ENCODE data around the gene STK11.
A peak's percentile ranks its signal among the peaks of the same experiment; 100 is the strongest.

STK11 gene

DNA sequence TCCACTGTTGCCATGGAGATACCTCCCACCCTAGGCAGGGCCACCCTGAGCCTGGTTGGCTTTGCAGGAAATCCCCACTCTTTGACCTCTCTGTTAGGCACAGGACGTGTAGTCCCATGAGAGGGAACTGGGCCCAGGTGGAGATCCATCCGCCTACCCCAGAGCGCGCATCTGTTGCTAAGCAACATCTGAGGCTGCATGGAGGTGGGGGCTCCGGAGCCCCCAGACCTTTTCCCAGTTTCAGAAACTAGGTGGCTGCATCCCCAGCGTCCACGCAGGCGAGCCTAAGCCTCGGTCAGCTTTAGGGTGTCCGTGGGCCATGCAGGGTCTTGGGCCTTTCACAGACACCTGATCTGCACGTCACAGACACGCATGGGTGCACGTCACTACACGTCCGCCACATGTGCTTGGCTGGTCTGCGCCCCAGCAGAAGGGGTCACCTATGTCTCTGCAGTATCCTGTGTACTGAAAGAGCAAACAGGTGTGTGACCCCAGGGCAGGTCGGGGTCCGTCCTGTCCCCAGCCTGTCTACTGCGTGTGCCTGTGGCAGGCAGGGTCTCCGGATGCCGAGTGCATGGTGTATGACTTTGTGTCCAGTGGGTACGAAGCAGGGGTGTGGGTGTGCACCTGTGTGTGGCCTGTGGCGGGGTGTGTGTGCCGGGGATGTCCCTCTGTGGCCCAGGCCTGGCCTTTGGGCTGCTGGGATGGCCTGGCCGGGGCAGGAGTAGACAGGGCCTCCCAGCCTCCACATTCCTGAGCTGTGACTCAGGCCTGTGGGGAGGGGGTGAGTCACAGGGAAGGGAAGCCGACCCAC, 59.4 kb downstream of the STK11 start:
- DNase-seq: no peak

DNA sequence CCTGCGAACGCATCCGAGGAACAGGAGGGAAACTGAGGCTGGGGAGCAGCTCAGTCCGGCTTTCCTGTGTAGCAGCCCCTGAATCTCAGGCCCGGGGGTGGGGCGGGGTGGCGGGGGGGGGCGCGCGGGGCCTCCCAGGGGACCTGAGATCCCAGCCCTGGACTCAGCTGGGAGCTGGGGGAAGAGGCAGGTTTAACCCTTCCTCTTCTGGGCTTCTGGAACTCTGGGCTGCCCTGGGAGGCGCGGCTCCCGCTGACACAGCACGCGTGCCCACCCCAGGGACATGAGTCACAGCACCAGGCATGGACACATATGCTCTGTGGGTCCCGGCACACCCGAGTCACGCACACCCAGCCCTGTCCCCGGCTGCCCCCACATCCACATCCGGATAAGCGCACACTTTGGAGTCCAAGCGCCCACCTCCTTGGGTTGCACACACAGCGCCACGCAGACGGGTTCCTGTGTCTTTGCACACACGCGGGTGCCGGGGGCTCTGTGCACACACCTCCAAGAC, 60.1 kb downstream of the STK11 start:
- peak; percentile 47 for DNase-seq

DNA sequence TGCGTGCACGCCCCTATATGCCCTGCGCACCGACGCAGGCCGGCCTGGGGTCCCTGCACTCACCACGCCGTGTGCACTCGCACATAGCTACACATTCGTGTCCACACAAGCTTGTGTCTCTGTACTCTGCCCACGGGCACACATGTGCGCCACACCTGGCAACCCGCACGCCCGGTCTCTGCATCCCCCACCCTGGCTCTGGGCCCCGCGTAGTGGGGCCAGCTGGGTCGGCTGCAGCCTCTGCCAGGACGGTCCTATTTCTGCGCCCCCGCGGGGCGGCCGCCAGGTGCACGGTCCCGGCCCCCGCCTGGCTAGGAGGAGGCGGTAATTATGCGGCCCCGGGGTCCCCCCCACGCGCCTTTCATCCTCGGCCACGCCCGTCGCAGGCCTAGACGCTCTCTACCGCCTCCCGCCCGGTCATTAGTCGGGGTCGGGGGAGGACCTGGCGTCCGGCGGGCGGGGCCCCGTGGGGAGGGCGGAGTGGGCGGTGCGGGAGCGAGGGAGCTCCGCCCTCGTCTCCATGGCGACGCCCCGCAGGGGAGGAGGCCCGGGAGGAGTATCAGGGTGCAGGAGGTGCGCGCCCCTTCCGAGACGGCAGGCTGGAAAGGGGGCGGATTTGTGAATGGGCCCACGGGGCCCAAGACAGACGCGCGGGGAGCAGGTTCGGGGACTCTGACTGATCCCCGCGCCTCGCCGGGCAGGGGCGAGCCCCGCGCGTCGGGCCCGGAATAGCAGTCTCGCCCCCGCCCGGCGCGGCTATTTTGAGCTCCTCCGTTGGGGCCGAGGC, 60.7 kb downstream of the STK11 start:
- peak; percentile 75 for DNase-seq

DNA sequence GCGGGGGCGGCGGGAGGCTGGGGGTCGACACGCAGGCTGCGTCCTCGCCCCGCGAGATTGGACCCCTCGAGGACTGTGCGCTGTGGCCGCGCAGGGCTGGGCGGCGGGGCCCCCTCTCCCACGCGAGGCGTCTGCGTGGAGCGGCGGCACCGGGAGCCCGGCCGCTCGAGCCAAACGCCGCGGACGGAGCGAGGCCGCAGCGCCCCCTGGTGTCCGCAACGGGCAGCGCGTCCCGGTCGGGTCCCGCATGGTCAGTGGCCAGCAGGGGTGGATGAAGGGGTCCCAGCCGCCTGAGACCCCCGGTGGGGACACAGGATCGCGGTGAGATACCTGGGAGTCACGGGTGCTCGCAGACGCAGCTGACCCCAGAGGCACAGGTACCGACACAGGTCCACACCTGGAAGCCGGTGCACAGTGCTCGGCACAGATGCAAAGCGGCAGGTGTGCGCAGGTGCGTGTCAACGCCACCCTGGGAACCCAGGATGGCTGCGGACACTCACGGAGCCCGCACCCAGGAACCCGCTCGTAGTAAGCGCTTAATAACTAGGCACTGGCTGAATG, 61.4 kb downstream of the STK11 start:
- DNase-seq: peak; percentile 64

DNA sequence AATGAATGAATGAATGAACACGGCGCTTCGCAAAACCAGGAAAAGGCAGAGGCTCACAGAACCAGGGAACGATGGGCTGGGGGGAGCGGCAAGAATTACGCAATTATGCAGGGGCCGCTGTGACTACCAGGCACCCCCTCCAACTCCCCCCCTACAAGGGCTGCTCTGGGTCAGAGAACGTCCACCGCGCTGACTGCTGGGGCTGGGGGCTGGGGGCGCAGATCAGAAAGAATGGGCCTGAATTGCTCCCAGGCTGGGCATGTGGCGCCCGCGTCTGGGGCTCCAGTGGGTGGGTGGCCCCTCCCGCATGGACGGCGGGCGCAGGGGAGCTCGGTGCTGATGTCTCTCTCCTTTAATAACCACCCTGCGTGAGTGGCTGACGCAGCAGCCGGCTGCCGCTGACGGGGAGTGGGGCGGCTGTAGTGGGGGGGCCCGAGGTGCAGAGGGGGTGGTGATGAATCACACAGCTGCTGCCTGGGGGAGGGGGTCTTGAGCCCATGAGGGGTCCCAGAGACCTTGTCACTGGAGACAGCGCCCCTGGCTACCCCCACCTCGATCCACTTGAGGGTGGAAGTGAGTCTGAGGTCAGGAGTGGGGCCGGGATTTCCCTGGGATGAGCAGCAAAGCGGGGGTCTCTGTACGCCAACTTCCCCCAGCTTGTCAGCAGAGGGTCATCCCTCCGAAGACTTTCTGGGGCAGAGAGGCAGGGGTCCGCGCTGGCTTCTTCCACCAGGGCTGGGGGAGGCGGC, 62.1 kb downstream of the STK11 start:
- DNase-seq: no peak

DNA sequence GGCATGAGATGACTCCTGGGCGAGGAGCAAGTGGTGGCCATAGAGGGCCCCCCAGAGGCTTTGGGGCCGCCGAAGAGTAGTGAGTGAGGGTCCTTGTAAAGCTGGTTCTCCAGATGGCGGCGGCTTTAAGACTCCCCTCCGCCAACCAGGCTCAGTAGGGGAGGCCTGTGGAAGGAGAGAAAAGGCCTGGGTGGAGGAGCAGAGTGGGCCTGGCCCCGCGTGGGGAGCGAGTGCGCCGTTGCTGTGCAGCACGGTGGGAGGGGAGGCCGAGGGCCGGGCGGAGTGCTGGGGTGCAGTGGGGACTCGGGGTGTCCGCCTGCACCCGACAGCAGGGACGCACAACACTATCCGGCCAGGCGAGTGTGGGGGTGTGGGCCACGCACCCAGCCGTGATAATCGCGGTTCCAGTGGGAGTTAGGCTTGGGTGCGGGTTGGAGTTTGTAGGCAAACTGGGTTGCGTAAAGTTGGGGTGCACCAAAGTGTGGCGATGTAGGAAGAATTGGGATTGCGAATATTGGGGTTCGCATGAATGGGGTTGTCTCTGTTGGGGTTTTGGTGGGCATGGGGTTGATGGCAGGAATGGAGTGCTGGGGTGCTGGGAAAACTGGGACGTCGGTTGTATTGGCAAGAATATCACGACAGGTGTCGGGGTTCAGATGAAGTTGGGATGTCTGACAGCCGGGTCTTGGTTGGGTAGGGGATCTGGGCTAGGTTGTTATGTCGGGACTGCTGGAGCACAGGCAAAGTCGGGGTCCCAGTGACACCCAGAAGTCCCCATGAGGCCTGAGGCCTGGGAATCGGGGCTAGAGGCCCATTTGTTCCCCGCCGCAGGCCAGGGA, 62.9 kb downstream of the STK11 start:
- DNase-seq: no peak

DNA sequence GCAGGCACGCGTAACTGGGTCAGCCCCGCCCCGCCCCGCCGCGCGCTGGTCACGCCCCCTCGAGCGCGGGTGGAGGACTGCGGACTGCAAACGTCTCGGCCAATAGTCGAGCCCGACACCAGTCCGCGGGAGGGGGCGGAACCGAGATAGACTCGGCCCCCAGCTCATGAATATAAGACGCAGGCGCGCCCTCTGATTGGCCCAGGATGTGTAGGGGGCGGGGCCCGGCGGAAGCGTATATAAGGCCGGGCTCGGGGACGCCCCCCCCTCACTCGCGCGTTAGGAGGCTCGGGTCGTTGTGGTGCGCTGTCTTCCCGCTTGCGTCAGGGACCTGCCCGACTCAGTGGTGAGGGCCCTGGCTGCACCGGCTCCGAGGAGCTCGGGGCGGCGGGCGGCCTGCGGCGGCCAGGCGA, 63.5 kb downstream of the STK11 start, which contains the start of gene CIRBP:
Gene CIRBP (plus strand): TSS at position 268 of the 413 bp plus-strand sequence. CDS start 1,602 bp downstream, outside the sequence.
- peak; percentile 99 for DNase-seq

DNA sequence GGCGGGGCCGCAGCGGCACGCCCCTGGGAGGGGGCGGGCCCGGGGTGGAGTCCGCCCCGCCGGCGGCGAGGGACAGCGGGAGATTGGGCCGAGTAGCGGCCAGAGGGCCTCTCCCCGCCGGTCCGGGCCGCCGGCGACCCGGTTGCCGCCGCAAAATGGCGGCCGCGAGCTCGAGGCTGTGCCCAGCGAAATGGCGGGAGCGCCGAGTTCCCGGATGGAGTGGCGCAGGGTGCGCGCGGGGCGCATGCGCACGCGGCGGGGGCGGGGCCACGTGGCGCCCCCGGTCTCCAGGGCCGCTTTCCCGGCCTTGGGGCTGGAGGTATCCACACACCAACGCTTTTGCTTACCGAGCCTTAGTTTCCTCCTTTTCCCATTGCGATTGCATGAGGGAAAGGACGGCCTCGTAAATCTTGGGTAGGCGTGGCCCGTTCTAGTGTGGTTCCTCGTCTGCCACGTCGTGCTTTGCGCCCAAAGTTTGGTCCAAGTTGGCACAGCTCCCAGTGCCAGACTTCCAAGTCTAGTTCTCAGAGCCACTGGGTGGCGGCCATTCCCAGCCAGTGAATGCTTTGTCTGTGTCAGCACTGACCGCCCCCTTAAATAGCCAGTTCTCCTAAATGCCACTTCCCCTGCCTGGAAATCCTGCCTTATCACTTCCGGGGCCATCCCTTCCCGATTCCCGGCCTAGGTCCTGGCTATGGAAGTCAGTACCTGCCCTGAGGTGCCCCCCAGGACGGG, 64.1 kb downstream of the STK11 start:
- peak; percentile 86 for DNase-seq

DNA sequence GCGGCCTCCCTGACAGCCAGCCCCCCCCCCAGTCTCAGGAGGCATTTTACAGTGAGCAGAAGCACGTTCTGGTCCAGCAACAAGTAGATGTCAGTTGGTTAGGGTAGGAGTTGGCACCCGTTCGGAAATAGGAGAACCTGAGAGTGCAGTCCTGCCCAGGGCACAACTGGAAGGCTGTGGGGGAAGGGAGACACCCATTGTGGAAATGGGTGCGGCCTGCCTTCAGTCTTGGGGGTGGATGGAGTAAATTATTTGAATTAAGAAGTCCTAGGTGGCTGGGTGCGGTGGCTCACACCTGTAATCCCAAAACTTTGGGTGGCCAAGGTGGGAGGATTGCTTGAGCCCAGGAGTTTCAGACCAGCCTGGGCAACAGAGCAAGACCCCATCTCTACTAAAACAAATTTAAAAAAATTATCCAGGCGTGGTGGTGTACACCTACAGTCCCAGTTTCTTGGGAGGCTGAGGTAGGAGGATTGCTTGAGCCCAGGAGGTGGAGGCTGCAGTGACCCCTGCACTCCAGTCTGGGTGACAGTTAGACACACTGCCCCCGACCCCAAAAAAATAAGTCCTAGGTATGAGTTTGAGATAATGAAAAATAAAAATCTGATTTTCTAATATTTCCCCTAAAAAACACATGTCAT, 64.8 kb downstream of the STK11 start:
- DNase-seq: peak; percentile 44

DNA sequence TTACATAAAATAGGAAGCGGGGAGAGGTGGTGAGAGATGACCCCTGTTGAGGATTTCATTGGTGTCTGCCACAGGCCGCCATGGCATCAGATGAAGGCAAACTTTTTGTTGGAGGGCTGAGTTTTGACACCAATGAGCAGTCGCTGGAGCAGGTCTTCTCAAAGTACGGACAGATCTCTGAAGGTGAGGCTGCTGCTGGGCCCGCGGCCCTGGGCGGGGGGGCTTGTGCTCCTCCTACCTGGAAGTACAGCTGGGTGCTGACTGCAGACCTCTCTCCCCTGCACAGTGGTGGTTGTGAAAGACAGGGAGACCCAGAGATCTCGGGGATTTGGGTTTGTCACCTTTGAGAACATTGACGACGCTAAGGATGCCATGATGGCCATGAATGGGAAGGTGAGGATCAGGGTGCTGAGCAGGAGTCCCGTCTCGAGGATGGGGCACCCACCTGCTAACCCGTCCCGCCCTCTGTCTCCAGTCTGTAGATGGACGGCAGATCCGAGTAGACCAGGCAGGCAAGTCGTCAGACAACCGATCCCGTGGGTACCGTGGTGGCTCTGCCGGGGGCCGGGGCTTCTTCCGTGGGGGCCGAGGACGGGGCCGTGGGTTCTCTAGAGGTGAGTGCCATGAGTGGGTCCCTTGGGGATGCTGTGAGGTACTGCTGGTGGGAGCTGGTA, 65.4 kb downstream of the STK11 start:
- DNase-seq: no peak

DNA sequence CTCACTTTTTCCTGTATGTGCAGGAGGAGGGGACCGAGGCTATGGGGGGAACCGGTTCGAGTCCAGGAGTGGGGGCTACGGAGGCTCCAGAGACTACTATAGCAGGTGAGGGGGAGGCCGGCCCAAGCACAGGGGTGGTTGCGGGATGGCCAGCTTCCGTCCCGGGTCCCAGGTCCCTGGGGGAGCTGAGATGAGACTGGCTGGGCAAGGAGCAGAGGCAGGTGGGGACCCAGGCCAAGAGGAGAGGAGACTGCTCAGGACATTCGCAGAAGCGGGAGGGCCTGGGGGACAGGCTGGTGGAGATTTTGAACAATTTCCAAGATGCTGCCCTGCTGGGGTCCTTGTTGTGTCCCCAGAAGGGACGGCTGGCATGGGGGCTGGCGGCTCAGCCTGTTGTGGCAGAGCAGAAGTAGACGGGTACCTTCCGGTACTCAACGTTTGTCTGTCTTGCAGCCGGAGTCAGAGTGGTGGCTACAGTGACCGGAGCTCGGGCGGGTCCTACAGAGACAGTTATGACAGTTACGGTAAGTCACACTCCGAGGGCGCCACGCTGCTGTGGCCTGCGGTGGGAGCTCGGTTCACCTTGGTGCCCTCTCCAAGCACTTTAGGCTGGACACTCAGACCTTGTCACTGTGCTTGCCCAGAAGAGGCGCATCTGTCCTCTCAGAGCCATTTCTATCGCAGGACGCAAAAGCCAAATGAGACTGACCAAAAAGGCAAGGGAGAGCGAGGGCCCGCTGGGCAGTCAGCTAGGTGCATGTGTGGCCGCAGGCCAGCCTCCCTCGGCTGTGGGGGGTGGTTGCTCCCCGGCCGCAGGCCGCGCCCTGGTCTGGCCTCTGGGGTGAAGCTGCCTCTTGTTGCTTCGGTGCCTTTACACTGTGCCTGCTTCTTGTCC, 66.2 kb downstream of the STK11 start:
- DNase-seq: no peak

DNA sequence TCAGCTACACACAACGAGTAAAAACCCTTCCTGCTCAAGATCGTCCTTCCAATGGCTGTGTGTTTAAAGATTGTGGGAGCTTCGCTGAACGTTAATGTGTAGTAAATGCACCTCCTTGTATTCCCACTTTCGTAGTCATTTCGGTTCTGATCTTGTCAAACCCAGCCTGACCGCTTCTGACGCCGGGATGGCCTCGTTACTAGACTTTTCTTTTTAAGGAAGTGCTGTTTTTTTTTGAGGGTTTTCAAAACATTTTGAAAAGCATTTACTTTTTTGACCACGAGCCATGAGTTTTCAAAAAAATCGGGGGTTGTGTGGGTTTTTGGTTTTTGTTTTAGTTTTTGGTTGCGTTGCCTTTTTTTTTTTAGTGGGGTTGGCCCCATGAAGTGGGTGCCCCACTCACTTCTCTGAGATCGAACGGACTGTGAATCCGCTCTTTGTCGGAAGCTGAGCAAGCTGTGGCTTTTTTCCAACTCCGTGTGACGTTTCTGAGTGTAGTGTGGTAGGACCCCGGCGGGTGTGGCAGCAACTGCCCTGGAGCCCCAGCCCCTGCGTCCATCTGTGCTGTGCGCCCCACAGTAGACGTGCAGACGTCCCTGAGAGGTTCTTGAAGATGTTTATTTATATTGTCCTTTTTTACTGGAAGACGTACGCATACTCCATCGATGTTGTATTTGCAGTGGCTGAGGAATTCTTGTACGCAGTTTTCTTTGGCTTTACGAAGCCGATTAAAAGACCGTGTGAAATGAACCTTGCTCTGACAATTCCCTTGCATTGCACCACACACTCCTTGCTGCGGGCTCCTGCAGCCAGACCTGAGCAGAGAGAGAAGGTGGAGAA, 67.1 kb downstream of the STK11 start:
- DNase-seq: no peak

DNA sequence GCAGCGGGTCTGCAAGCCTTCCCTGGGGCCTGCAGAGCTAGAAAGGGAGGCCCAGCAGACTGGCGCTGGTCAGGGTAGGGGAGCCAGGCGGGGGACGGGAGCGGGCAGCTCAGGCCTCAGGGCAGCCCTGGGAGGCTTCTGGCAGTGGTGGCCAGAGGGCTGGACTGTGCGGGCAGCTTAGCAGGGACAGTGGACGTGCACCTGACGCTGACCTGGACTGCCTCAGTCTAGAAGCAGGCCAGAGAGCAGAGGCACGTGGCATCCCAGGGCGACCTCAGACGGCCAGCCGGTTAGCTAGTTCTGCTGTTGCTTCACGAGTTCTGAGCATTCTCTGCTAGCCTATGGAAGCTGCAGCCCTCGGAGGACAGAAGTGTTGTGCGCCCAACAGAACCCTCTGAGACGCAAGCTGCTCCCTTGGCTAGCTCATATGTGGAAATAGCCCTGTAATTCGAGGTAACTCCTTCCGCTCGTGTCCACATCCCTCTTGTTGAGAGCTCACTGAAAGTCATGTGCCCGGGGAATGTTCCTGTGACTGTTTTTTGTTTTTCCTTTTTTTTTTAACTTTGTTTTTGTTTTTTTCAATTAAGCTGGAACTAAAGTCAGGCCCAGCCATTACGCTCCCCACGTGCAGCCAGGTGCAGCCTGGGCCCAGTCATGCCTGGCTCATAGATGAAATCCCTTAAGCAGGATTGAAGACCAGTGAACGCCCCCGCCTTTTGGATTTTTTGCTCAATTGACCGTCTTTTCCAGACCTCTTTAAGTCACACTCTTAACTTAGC, 67.9 kb downstream of the STK11 start:
- DNase-seq: no peak

DNA sequence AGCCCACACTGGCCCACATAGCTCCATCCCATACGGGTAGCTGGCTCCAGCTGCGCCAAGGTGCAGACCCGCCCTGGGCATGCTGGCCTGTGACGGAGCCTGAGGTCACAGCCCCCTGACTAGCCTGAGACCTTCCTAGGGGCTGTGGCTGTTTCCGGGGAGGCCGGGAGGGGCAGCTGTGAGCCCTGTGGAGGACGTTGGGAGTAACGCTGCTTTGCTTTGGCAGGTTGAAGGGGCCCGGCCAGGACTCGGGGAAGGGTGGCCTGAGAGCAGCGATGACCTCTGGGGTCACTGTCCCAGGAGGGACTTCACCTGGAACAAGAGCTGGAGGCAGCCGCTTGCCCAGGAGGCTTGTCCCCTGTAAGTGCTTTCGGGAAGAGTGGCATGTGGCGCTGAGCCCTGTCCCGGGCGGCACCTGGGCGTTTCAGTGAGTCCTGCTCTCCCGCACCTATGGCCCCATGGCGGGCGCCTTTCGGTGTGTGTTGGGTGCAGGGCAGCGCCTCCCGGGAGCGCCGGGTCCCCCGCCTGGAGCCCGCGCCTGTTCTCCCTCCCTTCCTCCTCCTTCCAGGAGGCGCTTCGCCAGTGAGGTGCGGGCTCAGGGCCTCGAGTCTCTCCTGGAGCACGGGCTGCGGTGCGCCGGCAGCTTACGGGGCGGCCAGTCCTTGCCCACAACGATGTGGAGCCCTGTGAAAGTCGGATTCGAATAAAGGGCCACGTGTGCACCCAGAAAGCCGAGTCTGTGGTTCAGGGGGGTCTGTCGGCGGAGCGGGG, 68.7 kb downstream of the STK11 start:
- DNase-seq: no peak

DNA sequence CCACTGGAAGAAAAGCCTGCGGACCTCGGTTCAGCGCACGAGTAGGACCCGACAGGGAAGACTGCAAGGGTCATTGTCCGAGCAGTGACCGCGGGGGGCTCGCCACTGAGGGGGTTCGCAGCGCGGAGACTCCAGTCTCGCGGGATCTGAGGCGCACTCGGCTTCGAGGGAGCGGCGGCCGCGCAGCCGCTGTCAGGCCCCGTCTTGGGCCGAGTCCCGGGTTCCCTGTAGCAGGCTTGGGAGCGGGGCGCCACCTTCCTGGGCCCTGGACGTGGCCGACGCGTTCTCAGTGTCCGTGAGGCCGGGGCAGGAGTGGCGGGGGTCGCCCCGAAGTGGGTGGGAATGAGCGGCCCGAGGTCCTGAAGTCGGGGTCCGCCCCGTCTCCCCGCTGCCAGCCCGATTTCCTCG, 69.3 kb downstream of the STK11 start:
- no peak for DNase-seq

DNA sequence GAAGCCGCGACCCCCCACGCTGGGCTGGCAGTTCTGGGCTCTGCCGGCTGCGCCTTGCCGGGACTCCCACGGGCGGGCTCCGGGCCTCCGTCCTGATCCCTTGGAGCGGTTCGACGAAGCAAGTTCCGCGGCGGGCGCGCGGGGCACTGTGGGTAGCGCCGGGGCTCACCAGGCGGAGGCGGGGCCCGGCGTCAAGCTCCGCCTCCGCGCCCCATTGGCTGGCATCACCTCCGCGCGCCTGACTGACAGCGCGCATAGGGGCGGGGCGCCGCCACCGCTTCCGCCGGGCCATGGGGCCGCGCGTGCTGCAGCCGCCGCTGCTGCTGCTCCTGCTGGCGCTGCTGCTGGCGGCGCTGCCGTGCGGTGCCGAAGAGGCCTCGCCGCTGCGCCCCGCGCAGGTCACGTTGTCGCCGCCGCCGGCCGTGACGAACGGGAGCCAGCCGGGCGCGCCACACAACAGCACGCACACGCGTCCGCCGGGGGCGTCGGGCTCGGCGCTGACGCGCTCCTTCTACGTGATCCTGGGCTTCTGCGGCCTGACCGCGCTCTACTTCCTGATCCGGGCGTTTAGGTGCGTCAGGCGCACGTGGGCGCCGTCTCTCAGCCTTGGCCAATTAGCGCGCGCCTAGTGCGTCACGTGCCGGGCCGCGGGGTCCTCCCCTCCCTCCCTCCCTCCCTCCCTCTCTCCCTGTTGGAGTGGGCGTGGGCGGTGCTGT, 69.8 kb downstream of the STK11 start, which contains the start of gene FAM174C:
Gene FAM174C (plus strand): TSS at position 271 of the 716 bp plus-strand sequence. CDS start 20 bp downstream, at position 291.
- peak; percentile 95 for DNase-seq
